ENCODE results near the gene TSPAN11.

- no peak for TF ChIP-seq POLR2AphosphoS5 (IDR thresholded peaks at IDR 0.05)
- no peak for TF ChIP-seq CTCF (IDR thresholded peaks at IDR 0.05 in 8 of 11, conservative IDR thresholded peaks at IDR 0.05 in 3 of 11)
- TF ChIP-seq POLR2A (IDR thresholded peaks at IDR 0.05): no peak
These were observed 18.3 kb upstream of the TSPAN11 start for GRCh38 chr12:30908076-30908721.

All from spleen (tissue), 7 donors.